Measurements from ENCODE around the gene RSPO1.

DNA sequence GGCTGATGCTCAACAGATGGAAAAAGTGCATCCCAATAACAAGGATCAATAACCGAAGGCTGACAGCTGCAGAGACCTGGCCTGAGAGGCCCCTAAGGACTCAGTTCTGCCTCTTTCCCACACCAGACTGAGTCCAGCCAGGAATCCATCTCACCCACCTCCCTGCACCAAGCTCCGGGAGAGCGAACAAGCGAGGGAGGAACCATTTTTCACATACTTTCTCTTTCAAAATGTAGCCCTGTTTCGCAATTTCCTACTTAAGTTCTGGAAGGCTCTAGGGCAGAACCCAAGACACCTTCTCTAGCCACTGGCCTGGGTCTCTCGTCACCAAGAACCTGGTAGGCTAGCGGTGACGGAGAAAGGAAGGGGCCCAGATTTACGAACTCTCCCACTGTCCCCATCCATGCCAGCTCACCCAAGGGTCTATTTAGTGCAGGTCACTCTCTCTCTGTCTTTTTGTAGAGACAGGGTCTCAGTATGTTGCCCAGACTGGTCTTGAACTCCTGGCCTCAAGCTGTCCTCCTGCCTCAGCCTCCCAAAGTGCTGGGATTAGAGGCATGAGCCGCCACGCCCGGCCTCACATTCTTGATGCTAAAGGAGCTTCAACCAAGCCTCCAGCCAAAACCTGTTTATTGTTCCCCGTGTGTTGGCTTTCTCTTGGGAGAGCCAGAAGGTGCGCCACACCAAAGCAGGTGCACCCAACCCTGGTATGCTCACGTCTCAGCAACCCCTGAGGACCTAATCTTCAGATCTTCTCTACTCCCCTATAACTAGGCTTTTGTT lies 28.0 kb downstream of the RSPO1 start:
- no peak for TF ChIP-seq POLR2A (IDR thresholded peaks at IDR 0.05; ENCODE audit: low read length)
- no peak for TF ChIP-seq GATA1 (IDR thresholded peaks at IDR 0.05; ENCODE audit: low read depth, low read length)

Data from erythroblast (primary cell).